Stimulated activated CD4-positive, alpha-beta T cell treated with anti-CD3 and anti-CD28 coated beads, Interleukin-12 subunit alpha, Interleukin-12 subunit beta, amount 100 ng/mL, for 24 hours (primary cell): Measurements from ENCODE around the gene NDUFB10.

Experiments
- DNase-seq, 2 experiments: peaks; one replicate each; pipeline ENCODE4 v3.0.0-alpha.2; 2020; ENCODE audit warnings: low read depth in 2 of 2

Gene NDUFB10

GRCh38 chr16:2002406-2003230, 43.3 kb downstream of the NDUFB10 start:
- no peak for DNase-seq

- DNase-seq: no peak
These were observed 44.0 kb downstream of the NDUFB10 start for GRCh38 chr16:2003231-2003826.

GRCh38 chr16:2003827-2004641, 44.7 kb downstream of the NDUFB10 start:
- DNase-seq: peak; percentile 66 to 91

- no peak for DNase-seq
These were observed 45.6 kb downstream of the NDUFB10 start for GRCh38 chr16:2004795-2005517.

- no peak for DNase-seq
These were observed 46.3 kb downstream of the NDUFB10 start for GRCh38 chr16:2005646-2006045.

GRCh38 chr16:2006317-2006716, 47.0 kb downstream of the NDUFB10 start:
- no peak for DNase-seq

- DNase-seq: no peak
These were observed 47.9 kb downstream of the NDUFB10 start for GRCh38 chr16:2007081-2007836.

GRCh38 chr16:2008009-2008526, 48.7 kb downstream of the NDUFB10 start:
- DNase-seq: no peak

GRCh38 chr16:2008631-2009163, 49.4 kb downstream of the NDUFB10 start:
- DNase-seq: peak in 1 of 2 experiments; percentile 41

GRCh38 chr16:2009164-2009711, 49.9 kb downstream of the NDUFB10 start:
- DNase-seq: no peak

- peak; percentile 59 to 69 for DNase-seq
These were observed 50.6 kb downstream of the NDUFB10 start, which contains the start of gene ZNF598 for GRCh38 chr16:2009791-2010510. ZNF598 (minus strand) TSS chr16:2009821.
